ENCODE measurements around the gene ATOH8.
"Not testable (repeated sequence)": the region's sequence is repeated elsewhere in the genome, so short reads cannot be mapped to it uniquely, and the experiment has no call there.

- TF ChIP-seq, protein P1, sequence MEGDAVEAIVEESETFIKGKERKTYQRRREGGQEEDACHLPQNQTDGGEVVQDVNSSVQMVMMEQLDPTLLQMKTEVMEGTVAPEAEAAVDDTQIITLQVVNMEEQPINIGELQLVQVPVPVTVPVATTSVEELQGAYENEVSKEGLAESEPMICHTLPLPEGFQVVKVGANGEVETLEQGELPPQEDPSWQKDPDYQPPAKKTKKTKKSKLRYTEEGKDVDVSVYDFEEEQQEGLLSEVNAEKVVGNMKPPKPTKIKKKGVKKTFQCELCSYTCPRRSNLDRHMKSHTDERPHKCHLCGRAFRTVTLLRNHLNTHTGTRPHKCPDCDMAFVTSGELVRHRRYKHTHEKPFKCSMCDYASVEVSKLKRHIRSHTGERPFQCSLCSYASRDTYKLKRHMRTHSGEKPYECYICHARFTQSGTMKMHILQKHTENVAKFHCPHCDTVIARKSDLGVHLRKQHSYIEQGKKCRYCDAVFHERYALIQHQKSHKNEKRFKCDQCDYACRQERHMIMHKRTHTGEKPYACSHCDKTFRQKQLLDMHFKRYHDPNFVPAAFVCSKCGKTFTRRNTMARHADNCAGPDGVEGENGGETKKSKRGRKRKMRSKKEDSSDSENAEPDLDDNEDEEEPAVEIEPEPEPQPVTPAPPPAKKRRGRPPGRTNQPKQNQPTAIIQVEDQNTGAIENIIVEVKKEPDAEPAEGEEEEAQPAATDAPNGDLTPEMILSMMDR (IDR thresholded peaks at IDR 0.05) = not testable (repeated sequence)
- not testable (repeated sequence) for TF ChIP-seq EZH2 (IDR thresholded peaks at IDR 0.05; ENCODE audit: borderline replicate concordance, insufficient read depth, low read depth, low read length, poor library complexity, severe bottlenecking)
These were observed 39.4 kb upstream of the ATOH8 start for GRCh38 chr2:85714421-85714820.
